Measurements from ENCODE around the gene KRT1. TPM values are rescaled to one million over a fixed set of nuclear protein-coding genes. Genes with fewer than 3 reads are reported as not detected.

KRT1 gene
- total and polyA plus RNA-seq, 10 donors: 0.05 to 2.4 (median 0.67) TPM; not detected in 4

- no peaks in the 10 kb centered on the region for H3K36me3 ChIP-seq
- peak overlapping the region in 6 of 8 donors; percentile 23 to 68 (median 30) for H3K4me3 ChIP-seq
- H3K4me1 ChIP-seq: peaks cover 0 to 21% (median 11%) of the 10 kb centered on the region in 6 donors
- TF ChIP-seq POLR2A (IDR thresholded peaks at IDR 0.05) (no peak), CTCF (IDR thresholded peaks at IDR 0.05 in 8 of 11, conservative IDR thresholded peaks at IDR 0.05 in 3 of 11) (no peak), POLR2AphosphoS5 (IDR thresholded peaks at IDR 0.05) (no peak)
- intact Hi-C loops (cut with DNase I; ENCODE audit: low total_unique reads): no loop called here
- H3K27me3 ChIP-seq (replicated peaks in 1 of 7): peaks cover 0 to 83% (median 8%) of the 10 kb centered on the region in 7 donors
- WGBS, 5 donors: 63 to 78% (median 72%) methylated on average over 8 of the region's 8 CpGs
- no peak overlapping the region for H3K27ac ChIP-seq
- no peaks in the 10 kb centered on the region for H3K9me3 ChIP-seq
- no peak for DNase-seq
These were observed 10.3 kb upstream of the KRT1 start for GRCh38 chr12:52690351-52691075.

GRCh38 chr12:52689936-52690335, 9.7 kb upstream of the KRT1 start:
- Histone ChIP-seq H3K4me3 (no peak overlapping the region), H3K9me3 (no peaks in the 10 kb centered on the region), H3K27me3 (replicated peaks in 1 of 7) (peaks cover 0 to 88% (median 8%) of the 10 kb centered on the region in 7 donors), H3K36me3 (no peaks in the 10 kb centered on the region), H3K4me1 (peaks cover 0 to 21% (median 11%) of the 10 kb centered on the region in 6 donors), H3K27ac (no peak overlapping the region)
- 58 to 86% (median 74%) methylated on average over 1 of the region's 1 CpG for WGBS, 5 donors
- intact Hi-C loops (cut with DNase I; ENCODE audit: low total_unique reads): no loop called here
- TF ChIP-seq POLR2A (IDR thresholded peaks at IDR 0.05) (no peak), POLR2AphosphoS5 (IDR thresholded peaks at IDR 0.05) (no peak), CTCF (IDR thresholded peaks at IDR 0.05 in 8 of 11, conservative IDR thresholded peaks at IDR 0.05 in 3 of 11) (no peak)
- no peak for DNase-seq

GRCh38 chr12:52689239-52689638, 9.0 kb upstream of the KRT1 start:
- Histone ChIP-seq H3K4me3 (no peak overlapping the region), H3K27me3 (replicated peaks in 1 of 7) (peaks cover 0 to 86% (median 8%) of the 10 kb centered on the region in 7 donors), H3K27ac (no peak overlapping the region), H3K36me3 (no peaks in the 10 kb centered on the region), H3K4me1 (peaks cover 0 to 21% (median 11%) of the 10 kb centered on the region in 6 donors), H3K9me3 (no peaks in the 10 kb centered on the region)
- DNase-seq: no peak
- TF ChIP-seq POLR2A (IDR thresholded peaks at IDR 0.05) (no peak), POLR2AphosphoS5 (IDR thresholded peaks at IDR 0.05) (no peak), CTCF (IDR thresholded peaks at IDR 0.05 in 8 of 11, conservative IDR thresholded peaks at IDR 0.05 in 3 of 11) (no peak)
- intact Hi-C loops (cut with DNase I; ENCODE audit: low total_unique reads): no loop called here

GRCh38 chr12:52688481-52688880, 8.3 kb upstream of the KRT1 start:
- TF ChIP-seq CTCF (IDR thresholded peaks at IDR 0.05 in 8 of 11, conservative IDR thresholded peaks at IDR 0.05 in 3 of 11) (no peak), POLR2A (IDR thresholded peaks at IDR 0.05) (no peak), POLR2AphosphoS5 (IDR thresholded peaks at IDR 0.05) (no peak)
- H3K36me3 ChIP-seq: no peaks in the 10 kb centered on the region
- intact Hi-C loops (cut with DNase I; ENCODE audit: low total_unique reads): no loop called here
- no peak overlapping the region for H3K4me3 ChIP-seq
- H3K27me3 ChIP-seq (replicated peaks in 1 of 7): peaks cover 0 to 86% (median 8%) of the 10 kb centered on the region in 7 donors
- no peak for DNase-seq
- no peak overlapping the region for H3K27ac ChIP-seq
- peaks cover 0 to 21% (median 11%) of the 10 kb centered on the region in 6 donors for H3K4me1 ChIP-seq
- H3K9me3 ChIP-seq: no peaks in the 10 kb centered on the region
- WGBS, 5 donors: 63 to 93% (median 67%) methylated on average over 2 of the region's 2 CpGs
